SK-MEL-5 (cell line): ENCODE data around the gene OGFOD2. TPM values are rescaled to one million over a fixed set of nuclear protein-coding genes. Genes with fewer than 3 reads are reported as not detected.
"Not testable (repeated sequence)": the region's sequence is repeated elsewhere in the genome, so short reads cannot be mapped to it uniquely, and the experiment has no call there.

Source experiments
- DNase-seq: peaks from one replicate; pipeline ENCODE4 v3.0.0-alpha.2; 2016; ENCODE audit warnings: low read depth, low spot score
- in situ Hi-C: cut with HindIII; loops from 2 replicates; pipeline ENCODE4 v1.10.0; 2016; ENCODE audit warnings: low sequenced_read_pairs, high pct_unique_total_duplicates, low pct_unique_long_range_greater_than_20kb
- polyA plus RNA-seq, 2 experiments: library from polyadenylated mRNA; depleted of rRNA; stranded (reverse); fragments of >200 nt; gene quantifications; 2 replicates each; pipeline ENCODE4 v1.2.3, GENCODE V29; 2015
- total RNA-seq: library from RNA; depleted of rRNA; stranded (reverse); fragments of >200 nt; shearing (Covaris generic); gene quantifications from 2 replicates; pipeline ENCODE4 v1.2.3, GENCODE V29; 2014; rRNA removed

Gene OGFOD2
- 12.2 and 15.0 TPM in 2 replicates for total RNA-seq
- polyA plus RNA-seq (2015; cell fraction: cytosol; rRNA removed), result 23.0 and 59.4 TPM in 2 replicates
- 129 and 140 TPM in 2 replicates for polyA plus RNA-seq (2015; cell fraction: nucleus; rRNA removed)

DNA sequence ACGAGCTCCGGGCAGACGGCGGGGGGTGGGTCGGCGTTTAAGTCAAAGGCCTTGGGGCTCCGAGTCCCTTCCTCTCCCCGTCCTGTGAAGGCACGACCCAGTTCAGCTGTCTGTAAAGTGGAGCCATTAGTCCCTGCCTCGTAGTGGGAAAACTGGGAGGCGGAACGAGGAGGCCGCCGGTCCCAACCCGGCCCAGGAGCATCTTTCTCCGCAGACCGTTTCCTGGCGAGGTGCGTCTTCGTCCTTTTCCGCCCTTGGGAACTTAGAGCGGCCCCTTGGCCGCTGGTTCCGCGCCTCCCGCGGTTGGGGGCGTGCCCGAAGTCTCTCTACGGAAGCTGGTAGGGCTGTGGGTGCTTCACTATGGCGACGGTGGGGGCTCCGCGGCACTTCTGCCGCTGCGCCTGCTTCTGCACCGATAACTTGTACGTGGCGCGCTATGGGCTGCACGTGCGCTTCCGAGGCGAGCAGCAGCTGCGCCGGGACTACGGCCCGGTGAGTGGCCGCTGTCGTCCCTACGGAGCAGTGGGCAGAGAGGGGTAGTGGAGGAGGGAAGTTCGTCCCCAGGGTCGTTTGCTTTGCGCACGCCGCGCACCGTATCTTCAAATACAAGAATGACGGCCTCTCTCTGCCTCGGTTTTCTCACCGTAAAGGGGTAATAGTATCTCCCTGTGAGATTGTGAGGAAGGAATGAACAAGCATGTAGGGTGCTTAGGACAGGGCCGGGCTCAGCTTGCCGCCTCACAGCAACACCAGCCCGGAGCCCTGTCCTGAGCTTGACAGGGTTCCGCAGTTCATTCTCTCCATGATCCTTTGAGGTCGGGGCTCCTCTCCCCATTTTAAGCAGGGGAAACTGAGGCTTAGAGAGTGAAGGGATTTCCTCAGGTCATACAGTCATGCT is at the start of gene OGFOD2:
TSS of gene OGFOD2 (plus strand) at position 353 of the 898 bp plus-strand sequence. CDS start at position 361, 8 bp downstream.
- in situ Hi-C loops, result no loop called here
- DNase-seq, result peak; percentile 90

DNA sequence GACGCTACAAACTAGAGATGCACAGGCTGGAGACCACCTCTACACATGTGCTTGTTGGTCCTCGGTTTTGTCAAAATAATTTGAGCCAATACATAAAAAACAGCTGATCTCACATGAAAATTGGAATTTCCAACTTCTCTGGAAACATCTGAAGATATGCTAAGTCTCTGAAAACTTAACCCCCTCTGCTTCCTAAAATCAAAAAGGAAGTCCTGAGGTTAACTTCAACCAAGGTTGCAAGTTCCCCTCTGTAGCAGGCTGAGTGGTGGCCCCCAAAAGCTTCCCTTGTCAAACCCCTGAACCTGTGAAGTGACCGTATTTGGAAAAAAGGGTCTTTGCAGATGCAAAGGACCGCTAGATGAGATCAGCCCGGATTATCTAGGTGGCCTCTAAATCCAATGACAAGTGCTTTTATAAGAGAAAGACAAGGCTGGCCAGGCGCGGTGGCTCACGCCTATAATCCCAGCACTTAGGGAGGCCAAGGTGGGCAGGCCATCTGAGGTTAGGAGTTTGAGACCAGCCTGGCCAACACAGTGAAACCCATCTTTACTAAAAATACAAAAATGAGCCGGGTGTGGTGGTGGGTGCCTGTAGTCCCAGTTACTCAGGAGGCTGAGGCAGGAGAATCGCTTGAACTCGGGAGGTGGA is 47.2 kb upstream of the OGFOD2 start:
- in situ Hi-C loops, result no loop called here
- no peak for DNase-seq

DNA sequence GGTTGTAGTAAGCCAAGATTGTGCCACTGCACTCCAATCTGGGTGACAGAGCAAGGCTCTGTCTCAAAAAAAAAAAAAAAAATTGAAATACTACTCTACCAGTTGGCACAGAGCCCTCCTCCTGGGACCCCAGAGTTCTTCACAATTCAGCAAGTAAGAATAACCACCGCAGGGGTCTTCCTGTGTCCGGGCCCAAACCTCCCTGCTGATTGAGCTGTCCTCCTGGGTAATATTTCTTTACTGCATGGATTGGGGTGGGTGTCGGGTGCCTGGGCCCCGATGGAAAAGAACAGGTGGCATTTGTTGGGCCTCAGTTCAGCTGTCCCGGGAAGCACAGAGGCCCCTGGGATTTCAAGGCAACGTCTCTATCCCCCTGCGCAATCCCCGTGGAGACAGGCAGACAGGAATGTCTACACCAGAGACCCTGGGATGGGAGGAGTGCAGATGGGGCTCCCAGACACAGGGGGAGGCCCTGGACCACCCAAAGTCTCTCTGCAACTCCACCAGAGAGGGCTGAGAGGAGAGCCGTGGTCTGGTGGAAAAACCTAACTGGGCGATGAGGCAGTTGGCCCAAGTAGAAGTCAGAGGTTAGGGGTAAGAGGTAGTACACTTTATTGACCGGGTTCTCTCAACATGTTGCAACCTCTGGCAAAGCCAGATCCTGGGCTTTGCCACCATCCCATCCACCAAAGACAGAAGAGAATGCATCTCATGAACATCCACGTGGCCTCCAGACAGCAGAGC is 46.5 kb upstream of the OGFOD2 start:
- no peak for DNase-seq
- in situ Hi-C loops, result no loop called here

DNA sequence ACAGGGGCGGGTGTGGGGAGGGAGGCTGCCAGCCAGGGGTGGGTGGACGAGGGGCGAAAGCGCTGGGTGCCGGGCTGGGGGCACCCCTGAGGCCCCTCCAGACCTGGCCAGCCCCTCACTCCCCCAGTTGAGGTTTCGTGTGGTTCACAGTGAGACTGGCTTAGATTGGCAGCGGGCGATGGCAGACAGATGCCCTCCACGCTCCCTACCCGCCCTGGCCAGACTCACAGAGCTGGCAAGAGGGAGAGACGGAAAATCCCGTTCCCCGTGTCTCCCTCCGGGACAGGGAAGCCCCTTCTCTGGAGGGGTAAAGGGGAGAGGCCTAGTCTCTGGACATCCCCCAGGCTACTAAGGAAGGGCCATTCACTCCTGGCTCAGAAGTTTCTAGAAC is 45.9 kb upstream of the OGFOD2 start:
- DNase-seq, result no peak
- in situ Hi-C loops, result no loop called here

DNA sequence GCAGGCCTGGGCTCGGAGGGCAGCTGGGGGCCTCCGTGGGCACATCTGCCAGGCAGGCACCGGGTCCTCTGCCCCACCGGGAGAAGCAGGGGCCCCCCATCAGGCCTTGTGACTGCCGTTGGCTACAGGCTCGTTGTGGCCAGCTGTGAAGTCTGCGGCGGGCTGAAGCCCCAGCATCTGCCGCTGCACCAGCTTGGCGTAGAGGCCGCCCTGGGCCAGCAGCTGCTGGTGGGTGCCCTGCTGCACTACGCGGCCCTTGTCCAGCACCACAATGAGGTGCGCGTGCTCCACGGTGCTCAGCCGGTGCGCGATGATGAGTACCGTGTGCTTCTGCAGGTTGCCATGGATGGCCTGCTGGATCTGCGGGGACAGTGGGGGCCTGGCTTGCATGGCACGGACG is 45.2 kb upstream of the OGFOD2 start:
- in situ Hi-C loops, result no loop called here
- no peak for DNase-seq

DNA sequence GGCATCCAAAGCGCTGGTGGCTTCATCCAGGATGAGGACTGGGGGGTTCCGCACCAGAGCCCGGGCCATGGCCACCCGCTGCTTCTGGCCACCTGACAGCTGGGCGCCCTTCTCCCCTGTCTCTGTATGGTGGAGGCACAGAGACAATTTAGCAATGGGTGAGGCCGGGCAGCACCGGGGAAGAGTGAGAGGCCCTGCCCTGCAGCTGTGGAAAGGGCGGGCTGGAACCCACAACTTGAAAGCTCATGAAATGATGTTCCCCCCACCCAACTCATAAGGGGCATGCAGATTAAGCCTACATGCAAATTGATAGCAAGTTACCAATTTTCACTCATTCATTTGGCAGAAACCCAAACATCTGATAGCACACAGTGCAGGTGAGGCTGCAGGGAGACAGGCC is 42.8 kb upstream of the OGFOD2 start:
- in situ Hi-C loops, result no loop called here
- no peak for DNase-seq

DNA sequence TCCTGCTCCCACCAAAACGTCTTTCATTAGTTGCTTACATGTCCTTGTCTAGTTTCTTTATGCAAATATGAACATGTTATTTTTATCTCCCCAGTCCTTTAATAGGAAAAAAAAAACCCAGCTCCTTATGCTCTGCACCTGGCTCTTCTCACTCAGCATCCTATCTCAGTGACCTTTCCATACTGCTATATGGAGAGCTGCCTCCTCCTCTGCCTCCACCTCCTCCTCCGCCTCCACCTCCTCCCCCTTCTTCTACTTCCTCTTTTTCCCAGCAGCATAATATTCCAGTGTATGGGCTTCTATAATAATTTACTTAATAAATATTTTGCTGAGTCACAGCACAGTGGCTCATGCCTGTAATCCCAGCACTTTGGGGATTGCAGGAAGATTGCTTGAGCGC is 40.3 kb upstream of the OGFOD2 start:
- no peak for DNase-seq
- in situ Hi-C loops, result no loop called here

DNA sequence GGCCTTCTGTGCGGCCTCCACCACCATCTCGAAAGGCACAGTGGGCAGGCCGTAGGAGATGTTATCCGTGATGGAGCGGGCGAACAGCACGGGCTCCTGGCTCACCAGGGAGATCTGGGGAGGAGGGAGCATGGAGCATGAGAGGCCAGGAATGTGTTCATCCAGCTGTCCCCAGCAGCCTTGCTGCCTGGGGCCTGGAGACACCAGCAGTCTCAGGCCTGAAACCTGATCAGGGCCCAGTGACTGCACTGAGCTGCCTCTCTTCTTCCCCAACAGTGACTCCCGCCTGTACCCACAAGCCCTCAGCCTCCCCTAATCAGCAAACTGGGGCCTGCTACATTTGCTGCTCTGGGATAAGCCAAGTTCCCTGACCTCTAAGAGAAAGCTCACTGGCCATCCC is 39.7 kb upstream of the OGFOD2 start:
- no peak for DNase-seq
- in situ Hi-C loops, result no loop called here

DNA sequence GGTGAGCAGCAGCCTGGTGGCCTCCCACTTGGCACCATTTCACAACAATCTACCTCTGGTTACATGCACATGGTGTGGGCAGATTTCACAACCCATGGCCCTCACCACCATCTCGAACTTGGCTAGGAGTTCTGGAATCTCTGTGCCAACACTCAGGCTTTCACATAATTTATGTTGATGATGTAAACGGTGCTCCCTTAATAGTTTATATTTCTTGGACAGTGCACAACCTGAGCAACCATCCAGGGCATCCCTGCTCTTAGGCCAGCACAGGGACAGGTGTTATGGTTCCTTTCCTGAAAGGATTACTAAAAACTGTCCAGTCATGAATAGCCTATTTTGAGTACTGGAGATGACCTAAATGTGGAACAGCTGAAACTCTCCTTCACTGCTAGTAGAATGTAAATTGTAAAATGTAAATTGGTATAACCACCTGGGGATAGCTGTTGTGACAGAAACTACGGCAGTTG is 37.4 kb upstream of the OGFOD2 start:
- in situ Hi-C loops, result no loop called here
- no peak for DNase-seq

DNA sequence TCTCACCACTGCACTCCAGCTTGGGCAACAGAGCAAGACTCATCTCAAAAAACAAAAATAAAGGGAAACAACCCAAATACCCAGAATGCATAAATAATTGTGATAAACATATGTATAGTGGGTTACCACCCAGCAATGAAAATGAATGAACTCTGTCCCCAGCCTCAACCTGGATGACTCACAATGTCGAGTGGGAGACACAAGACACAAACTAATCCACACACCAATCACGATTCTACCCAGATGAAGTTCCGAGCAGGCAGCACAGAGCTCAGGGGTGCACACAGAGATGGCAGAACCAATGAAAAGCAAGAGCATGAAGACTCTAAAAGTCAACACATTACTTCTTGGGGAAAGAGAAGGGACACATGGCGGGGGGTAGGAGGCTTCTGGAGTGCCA is 35.9 kb upstream of the OGFOD2 start:
- in situ Hi-C loops, result no loop called here
- DNase-seq, result no peak

DNA sequence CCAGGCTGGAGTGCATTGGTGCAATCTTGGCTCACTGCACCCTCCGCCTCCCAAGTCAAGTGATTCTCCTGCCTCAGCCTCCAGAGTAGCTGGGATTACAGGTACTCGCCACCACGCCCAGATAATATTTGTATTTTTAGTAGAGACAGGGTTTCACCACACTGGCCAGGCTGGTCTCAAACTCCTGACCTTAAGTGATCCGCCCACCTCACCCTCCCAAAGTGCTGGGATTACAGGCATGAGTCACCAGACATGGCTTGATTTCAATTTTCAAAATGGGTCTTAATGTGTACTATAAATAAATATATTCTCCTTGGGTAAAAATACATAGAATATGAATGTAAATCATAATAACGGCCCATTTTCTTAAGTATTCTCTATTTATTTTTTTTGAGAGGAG is 33.7 kb upstream of the OGFOD2 start:
- DNase-seq, in situ Hi-C loops: not testable (repeated sequence)

DNA sequence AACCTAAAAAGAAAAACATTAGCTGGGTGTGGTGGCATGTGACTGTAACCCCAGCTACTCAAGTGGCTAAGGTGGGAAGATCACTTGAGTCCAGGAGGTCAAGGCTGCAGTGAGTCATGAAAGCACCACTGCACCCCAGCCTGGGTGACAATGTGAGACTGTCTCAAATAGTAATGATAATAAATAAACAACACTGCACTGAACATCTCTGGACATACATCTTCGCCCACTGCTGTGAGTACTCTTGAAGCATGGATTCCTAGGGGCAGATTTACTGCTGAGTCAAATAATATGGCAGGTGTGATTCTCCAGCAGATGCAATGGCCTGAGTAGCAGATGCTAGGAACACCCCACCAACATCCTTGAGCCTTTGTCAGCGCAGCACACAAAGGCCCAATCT is 32.4 kb upstream of the OGFOD2 start:
- in situ Hi-C loops, result no loop called here
- DNase-seq, result no peak

DNA sequence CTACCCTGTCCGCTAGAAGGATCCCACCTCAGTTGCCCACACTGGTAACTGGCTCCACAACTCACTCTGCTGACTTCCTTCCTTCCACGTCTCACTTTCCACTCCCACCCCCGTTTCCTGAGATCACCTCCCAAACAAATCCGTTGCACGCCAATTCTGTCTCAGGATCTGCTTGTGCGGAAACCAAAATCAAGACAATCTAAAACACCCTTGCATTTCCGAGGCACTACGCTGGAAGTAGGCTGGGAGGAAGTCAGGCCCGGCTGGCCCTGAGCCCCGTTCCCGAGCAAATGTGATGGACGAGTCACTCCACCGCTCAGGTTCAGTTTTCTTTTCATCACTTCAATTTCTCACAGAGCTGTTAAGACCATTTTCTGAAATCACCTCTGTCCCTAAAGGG is 31.8 kb upstream of the OGFOD2 start:
- in situ Hi-C loops, result no loop called here
- DNase-seq, result no peak

DNA sequence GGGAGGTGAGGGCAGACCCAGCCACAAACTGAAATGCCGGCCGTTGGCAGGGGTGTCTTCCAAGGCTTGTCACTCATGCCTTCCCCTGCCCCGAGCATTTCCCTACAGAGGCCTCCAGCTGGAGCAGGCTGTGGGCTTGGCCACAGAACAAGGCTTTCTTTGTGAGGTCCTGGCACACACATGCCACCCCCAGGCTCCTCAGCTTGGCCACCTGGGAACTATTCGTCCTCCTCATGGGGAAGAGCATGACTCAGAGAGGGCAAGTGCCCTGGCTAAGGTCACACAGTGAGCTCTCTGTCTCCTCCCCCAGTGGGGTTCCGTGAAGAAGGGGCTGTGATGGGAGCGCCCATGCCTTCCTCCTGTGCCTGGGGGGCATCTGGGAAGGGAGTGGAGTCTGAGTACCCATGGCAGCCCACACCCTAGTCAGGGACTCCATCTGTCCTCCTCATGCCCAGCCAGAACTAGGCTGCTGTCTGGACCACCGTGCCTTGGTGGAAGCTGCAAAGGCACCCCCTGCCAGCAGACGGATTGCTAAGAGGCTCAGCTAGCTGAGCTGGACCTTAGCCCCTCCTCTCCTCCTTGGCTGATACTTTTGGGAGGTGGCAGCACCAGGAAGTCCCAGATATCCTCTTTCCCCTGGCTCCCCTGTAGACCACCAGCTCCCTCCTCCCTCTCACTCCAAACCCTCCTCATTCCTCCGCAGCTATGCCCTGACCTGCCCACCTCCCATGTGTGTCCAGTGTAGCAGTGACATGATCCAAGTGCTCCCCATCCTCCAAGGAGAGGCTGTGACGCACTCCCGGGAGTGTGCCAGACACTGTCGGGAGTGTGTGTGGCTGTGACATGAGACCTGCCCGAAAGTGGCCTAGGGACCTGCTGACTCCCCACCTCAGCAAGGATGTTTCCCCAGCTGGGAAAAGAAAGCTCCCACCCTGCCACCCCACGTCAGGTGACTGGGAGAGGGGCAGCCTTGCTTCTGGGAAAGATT is 30.1 kb upstream of the OGFOD2 start:
- in situ Hi-C loops, result no loop called here
- DNase-seq, result peak; percentile 97

DNA sequence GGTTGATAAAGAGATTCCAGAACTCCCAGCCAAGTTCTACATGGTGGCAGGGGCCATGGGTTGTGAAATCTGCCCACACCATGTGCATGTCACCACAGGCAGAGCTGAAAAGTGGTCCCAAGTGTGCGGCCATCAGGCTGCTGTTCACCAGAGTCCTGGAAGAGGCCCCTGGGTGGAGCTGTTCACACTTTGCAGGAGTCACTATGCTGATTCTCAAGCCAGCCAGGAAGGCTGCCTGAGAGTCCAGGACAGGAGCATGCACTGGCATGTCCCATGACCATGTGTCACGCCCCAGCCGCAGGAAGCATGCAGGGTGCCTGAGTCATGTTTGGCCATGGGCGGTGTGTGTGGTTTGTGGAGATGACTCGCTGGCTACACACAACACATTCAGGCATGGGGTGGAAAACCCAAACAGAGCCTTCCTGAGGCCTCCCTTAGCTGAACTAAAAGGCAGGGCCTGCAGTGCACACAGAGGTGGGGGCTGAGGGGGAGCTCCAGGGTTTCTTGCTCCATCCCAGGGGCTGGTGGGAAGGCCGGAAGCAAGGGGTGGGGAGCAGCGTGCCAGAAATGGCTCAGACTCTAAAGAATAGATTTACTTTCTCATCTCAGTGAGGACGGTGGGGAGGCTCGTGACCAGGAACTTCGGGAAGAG is 28.2 kb upstream of the OGFOD2 start:
- in situ Hi-C loops, result no loop called here
- DNase-seq, result peak; percentile 98

DNA sequence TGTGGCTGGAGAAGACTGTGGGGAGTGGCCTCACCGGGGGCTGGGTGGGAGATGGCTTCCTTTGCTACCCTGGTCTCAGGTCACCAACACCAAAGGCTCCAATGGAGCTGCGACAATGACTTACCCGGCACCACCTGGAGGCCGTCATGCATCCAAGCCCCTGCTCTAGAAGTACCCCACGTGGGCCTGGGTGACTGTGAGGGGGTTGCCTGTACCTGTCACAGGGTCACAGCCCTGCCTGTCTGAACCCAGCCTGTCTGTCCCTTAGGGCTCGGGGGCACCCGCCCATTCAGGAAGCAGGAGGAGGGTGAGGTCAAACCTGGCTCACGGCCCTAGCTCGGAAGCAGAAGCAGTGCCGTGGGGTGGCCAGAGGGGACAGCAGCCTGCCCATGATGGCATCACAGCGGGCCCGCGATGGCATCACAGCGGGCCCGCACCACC is 27.7 kb upstream of the OGFOD2 start:
- in situ Hi-C loops, result no loop called here
- no peak for DNase-seq
